SK-MEL-5 (cell line): Measurements from ENCODE around the gene SUSD4. TPM values are rescaled to one million over a fixed set of nuclear protein-coding genes. Genes with fewer than 3 reads are reported as not detected.
"Not testable (repeated sequence)": the region's sequence is repeated elsewhere in the genome, so short reads cannot be mapped to it uniquely, and the experiment has no call there.

Source experiments
- DNase-seq: peaks from one replicate; pipeline ENCODE4 v3.0.0-alpha.2; 2016; ENCODE audit warnings: low read depth, low spot score
- in situ Hi-C: cut with HindIII; loops from 2 replicates; pipeline ENCODE4 v1.10.0; 2016; ENCODE audit warnings: low sequenced_read_pairs, high pct_unique_total_duplicates, low pct_unique_long_range_greater_than_20kb
- polyA plus RNA-seq, 2 experiments: library from polyadenylated mRNA; depleted of rRNA; stranded (reverse); fragments of >200 nt; gene quantifications; 2 replicates each; pipeline ENCODE4 v1.2.3, GENCODE V29; 2015
- total RNA-seq: library from RNA; depleted of rRNA; stranded (reverse); fragments of >200 nt; shearing (Covaris generic); gene quantifications from 2 replicates; pipeline ENCODE4 v1.2.3, GENCODE V29; 2014; rRNA removed

The SUSD4 gene, protein sequence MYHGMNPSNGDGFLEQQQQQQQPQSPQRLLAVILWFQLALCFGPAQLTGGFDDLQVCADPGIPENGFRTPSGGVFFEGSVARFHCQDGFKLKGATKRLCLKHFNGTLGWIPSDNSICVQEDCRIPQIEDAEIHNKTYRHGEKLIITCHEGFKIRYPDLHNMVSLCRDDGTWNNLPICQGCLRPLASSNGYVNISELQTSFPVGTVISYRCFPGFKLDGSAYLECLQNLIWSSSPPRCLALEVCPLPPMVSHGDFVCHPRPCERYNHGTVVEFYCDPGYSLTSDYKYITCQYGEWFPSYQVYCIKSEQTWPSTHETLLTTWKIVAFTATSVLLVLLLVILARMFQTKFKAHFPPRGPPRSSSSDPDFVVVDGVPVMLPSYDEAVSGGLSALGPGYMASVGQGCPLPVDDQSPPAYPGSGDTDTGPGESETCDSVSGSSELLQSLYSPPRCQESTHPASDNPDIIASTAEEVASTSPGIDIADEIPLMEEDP
- total RNA-seq: not detected in 2 replicates
- not detected in 2 replicates for polyA plus RNA-seq (2015; cell fraction: cytosol; rRNA removed)
- not detected in 2 replicates for polyA plus RNA-seq (2015; cell fraction: nucleus; rRNA removed)

DNA sequence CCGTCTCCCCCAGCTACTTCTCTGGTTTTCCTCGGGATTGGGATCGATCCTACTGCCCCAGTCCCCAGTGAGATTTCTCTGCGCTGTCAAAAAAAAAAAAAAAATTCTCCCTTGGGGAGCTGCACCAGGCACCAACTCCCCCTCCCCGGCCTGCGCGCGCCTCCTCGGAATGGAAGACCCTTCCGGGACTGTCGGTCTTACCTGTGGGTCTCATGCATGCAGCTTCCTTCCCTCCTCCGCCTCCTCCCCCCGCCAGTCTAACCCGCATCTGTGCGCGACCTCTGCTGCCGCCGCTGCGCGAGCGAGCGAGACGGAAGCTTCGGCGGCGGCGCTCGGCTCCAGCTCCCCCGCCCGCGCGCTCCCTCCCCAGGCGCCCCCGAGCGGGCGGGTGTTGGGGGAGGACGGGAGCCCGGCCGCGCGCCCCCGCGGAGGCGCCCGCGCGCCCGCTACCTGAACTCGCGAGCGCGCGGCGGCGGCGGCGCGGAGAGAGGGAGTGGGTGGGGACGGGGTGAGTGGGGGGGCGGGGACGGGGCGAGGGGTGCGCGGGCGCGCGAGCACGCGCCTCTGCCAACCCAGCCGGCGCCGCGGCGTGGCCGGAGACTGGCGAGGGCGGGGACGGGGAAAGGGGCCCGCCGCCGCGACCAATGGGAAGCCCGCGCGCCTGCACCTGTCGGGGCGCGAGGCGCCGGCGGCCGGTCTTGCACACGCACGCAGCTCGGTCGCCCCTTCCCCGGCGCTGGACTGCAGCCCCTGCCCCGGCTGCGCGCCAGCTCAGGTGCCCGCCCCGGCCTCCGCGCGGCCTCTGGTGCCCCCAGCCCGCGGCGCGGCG, at the start of gene SUSD4:
SUSD4 (minus strand) TSS at position 321 of the 829 bp plus-strand sequence. CDS start 751 bp downstream, outside the sequence.
- in situ Hi-C loops: no loop called here
- DNase-seq: no peak

DNA sequence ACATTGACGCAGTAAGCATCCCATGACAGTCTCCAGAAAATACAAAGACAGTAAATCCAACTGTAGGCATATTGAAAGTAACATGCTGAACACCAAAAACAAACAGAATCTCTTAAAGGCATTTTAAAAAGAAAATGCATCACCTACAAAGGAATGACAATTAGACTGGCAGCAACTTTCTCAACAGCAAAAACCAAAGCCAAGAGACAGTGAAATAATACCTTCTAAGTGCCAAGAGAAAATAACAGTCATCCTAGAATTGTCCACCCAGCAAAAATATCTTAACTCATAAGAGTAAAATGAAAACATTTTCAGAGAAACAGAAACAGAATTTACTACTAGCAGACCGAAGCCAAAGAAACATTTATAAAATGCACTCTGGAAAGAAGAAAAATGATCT, 49.2 kb upstream of the SUSD4 start:
- DNase-seq: no peak
- in situ Hi-C loops: no loop called here

DNA sequence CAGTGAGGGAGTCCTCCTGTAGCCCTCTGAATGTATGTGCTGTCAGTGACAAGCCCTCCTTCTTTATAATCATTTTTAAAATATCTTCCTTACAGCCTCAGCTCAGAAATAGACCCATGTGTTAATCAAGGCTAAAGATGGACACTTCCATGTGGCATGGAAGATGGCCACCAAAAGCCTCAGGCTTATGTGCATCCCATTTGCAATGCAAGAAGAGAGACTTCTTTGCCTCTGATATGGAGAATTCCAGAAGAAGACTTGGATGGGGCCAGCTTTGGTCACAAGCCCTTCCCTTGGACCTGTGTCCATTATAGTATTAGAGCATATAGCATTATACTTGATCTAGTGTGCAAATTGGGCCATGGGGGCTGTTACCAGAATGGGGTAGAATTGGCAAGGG, 47.7 kb upstream of the SUSD4 start:
- in situ Hi-C loops: no loop called here

DNA sequence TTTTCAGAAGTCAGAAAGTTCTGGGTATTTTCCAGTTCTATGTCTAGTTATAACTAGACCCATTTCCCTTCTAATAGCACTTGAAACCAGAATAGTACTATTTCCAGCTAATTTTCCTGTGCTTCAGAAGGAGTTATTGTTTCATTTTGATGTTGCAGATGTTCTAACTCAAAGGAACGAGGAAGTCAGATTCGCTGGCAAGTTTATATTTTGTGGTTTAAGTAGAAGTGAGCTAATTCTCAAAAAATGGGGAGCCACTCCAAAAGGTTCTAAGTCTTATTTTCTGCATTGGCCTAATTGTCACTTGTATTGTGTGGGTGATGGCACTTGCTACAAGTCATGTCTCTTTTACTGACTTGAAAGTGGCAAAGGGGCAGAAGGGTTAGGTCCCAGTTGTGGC, 47.3 kb upstream of the SUSD4 start:
- in situ Hi-C loops: no loop called here
- no peak for DNase-seq

More for the DNA sequence above, 47.7 kb upstream of the SUSD4 start:
- no peak for DNase-seq

DNA sequence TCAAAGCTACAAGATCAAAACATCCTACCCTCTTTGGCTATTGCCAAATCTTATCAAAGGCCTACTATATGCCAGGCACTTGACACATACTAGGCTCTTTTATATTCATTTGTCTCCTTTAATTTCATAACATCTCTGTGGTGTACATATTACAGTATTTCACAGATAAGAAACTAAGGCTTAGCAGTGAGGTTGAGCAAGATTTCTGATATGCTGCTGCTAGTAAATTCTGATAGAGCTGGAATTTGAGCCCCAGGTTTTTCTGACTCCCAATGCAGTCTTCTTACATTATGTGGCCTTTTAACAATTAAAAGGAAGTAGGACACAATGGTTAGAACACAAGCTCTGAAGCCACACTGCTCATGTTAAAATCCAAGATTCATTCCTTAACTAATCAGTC, 46.1 kb upstream of the SUSD4 start:
- no peak for DNase-seq
- in situ Hi-C loops: no loop called here

DNA sequence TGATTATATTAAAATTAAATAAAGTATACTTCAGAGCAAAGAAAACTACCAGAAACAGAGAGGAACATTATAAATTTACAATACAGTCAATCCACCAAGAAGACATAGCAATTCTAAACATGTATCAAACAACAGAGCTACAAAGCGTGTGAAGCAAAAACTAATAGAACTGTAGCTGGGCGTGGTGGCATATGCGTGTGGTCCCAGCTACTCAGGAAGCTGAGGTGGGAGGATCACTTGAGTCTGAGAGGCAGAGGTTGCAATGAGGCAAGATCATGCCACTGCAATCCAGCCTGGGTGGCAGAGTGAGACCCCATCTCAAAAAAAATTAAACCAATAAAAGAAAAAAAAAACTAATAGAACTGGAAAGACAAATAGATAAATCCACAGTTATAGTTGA, 41.5 kb upstream of the SUSD4 start:
- in situ Hi-C loops: no loop called here
- no peak for DNase-seq

DNA sequence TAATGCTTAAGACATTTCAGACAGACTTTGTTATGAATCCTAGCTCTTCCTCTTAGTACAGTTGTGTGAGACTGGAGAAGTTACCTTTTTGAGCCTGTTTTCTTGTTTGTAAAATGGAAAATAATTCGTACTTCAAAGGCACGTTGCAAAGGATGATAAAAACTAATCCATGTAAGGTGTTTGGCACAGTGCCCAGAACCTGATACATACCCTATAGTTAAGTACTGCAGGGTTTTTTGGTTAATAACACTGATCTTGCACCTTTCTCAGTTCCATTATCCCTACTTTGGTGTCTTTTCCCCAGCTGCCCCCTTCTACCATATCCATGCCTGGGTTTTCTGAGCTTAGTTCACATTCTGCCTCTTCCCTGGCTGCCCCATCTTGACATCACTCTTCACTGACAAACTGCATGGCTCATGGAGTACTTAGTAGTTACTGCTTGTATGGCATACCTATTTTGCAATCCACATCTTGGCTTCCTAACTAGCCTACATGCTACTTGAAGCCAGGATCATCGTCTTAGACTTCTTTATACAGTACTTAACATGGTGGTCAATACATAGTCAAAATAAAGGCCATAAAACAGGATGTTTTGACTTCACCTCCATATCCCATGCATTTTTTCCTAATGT, 39.3 kb upstream of the SUSD4 start:
- DNase-seq: no peak
- in situ Hi-C loops: no loop called here

DNA sequence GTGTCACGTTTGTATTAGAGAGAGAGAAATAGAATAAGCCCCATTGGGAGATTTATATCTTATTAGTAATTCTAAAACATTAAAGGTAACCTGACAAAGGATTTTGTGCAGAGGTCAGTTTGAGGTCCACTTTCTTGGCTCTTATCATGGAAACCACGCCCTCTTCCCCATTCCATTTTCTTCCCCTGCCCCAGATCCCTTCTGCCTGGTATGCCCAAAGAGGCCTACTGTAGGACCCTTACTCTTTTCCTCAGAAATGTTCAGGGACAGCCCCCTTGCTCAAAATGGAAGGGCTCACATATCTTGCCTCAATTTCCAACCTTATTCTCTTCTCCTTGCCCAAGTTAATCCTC, 38.8 kb upstream of the SUSD4 start:
- no peak for DNase-seq
- in situ Hi-C loops: no loop called here

DNA sequence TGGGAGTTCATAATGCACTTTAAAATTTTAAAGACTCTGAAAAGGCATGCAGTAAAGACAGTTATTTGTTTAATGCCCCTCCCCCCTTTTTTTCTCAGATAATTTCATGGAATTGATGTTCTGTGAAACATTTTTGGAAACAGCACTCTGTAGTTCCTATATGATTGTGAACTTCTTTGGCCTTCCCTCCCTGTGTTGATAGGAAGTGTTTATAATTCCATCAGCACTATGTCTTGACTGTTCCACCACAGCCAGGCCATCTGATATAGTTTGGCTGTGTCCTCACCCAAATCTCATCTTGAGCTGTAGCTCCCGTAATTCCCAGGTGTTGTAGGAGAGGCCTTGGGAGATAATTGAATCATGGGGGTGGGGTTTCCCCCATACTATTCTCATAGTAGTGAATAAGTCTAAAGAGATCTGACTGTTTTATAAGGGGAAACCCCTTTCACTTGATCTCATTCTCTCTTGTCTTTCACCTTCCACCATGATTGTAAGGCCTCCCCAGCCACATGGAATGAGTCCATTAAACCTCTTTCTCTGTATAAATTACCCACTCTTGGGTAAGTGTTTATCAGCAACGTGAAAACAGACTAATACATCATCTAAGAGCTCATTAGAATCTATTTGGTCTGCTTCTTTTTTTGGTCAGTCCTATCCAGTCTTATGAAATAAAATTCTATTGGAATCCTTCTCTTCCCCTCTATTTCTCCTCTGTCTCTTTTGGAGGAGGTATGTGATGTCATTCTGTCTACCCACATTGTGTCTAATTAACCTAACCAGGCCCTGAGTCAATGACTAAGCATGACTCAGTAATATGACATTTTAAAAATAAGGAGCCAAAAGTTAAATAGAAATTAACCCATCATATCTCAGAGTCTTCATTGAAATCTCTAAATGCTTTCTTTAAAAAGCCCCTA, 38.2 kb upstream of the SUSD4 start:
- no peak for DNase-seq
- in situ Hi-C loops: no loop called here

DNA sequence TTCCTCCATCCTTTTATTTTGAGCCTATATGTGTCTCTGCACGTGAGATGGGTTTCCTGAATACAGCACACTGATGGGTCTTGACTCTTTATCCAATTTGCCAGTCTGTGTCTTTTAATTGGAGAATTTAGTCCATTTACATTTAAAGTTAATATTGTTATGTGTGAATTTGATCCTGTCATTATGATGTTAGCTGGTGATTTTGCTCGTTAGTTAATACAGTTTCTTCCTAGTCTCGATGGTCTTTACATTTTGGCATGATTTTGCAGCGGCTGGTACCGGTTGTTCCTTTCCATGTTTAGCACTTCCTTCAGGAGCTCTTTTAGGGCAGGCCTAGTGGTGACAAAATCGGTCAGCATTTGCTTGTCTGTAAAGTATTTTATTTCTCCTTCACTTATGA, 35.4 kb upstream of the SUSD4 start:
- in situ Hi-C loops, DNase-seq: not testable (repeated sequence)

DNA sequence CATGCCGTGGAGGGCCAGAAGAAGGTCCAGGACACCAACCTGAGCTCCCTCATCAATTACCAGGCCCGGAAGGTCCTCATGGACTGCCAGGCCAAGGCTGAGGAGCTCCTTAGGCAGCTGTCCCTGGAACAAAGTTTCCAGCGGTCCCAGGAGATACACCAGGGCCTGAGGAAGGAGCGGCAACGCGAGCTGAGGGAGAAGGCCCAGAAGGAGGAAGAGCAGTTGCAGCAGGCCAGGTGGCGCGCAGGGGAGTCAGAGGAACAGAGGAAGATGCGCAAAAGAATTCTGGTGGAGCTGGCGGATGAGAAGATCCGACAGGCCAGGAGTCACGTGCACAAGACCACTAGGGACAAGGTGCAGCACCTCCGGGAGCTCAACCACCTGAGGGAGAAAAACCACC, 30.7 kb upstream of the SUSD4 start:
- in situ Hi-C loops: no loop called here
- no peak for DNase-seq

DNA sequence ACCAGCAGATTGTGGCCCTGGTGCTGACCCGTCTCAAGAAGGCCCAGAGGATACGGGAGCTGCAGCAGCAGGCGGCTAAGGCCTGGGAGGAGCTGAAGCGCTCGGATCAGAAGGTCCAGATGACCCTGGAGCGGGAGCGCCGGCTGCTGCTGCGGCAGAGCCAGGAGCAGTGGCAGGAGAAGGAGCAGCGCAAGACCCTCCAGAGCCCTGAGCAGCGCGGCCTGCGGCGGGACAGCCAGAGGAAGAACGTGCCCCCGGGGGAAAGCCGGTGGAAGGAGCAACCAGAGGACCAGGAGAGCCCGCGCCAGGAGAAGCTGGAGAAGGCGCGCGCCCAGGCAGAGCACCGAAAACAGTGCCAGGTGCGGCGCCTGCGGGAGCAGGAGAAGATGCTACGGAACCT, 30.3 kb upstream of the SUSD4 start:
- DNase-seq: no peak
- in situ Hi-C loops: no loop called here

DNA sequence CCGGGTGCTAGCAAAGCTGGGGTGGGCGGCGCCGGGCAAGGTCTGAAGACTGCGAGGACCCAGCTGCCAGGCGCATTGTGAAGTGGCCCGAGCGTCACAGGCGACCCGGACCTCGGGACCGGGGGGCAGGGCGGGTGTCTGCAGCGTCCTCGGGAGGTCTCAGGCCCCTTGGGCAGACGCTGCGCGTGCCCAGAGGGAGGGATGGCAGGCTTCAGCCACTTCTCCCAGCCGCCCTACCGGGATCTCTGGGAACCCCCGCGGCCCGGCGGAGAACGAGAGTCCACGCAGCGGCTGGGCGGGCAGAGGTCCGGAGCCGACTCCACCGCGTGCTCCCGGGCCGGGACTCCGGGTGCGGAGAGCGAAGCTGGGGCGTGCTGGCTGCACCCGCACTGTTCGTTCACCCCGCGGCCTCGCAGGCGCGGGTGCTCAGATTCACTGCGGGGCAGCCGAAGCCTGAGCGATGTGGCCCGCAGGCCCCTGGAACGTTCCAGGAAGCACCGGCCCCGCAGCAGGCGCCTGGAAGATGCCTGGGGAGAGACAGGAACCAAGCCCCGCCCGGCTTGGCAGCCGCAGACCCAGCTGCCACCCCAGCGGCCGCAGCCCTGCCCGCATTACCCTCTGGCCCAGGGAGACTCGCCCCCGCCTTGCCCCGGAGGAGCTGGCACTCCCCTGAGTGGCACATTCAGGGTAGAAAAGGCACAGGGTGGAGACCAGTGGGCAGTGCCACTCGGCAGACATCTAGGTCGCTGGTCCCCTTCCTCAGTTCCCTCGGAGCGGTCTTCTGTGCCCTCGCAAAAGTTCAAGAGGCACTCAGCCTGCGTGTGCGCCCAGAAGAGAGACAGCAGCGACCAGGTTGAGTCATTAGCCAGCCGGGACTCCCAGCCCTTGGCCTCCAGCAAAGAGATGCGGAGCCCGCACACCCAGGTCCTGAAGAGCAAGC, 29.6 kb upstream of the SUSD4 start, which contains the start of gene CCDC185:
CCDC185 (plus strand) TSS at position 141 of the 940 bp plus-strand sequence; CDS start at position 202, 61 bp downstream.
- in situ Hi-C loops: no loop called here
- no peak for DNase-seq

DNA sequence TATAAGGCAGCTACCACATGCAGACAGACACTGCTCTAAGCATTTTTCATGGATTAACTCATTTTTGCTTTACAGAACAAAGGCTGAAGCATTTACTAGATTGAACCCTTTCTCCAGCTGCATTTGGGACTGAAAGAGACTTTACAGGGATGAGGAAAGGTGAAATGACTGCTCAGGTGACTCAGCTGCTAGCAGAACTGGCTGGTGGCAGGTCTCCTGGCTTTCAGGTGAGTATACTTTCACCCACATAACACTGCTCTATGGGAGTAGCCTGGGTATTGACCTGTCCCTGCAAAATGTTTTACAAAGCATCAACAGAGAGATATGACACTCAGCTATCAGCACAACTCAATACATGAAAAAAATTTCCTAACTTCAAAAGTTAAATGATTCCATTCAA, 26.6 kb upstream of the SUSD4 start:
- in situ Hi-C loops: no loop called here
- DNase-seq: no peak

DNA sequence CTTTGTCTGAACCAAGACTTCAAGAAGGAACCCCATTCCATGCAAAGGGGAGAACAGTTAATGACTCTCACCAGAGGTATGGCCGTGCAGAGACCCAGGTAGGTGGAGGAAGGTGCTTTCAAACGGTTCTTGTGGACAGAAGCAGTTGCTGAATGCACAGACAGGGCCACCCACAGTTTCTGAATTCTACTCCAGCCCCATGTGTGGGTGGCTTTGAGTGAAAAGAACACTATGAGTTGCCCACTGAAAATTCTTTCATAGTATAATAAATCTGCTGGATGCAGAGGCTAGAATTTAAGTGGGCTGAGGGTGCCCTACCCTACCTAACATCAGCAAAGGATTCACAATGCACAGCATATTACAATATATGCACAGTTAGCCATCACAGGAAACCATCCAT, 22.0 kb upstream of the SUSD4 start:
- in situ Hi-C loops: no loop called here
- no peak for DNase-seq

DNA sequence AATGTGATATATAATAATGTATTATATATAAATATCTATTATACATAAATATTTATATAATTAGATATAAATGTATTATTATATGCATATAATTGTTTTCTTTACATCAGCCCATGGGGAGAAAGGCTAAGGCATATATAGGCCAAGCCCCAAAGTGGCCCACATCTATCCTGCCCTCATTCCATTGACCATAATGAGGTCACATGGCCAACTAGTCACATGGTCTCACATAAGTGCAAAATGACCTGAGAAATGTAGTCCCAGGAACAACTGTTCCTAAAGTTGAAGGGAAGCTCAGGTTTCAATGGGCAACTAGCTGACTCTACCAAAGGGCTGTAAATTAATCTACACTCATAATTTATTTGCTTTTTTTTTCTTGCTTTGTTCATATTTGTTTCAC, 14.8 kb upstream of the SUSD4 start:
- no peak for DNase-seq
- in situ Hi-C loops: no loop called here
